A549 (cell line): ENCODE data around the gene MARK1. TPM values are rescaled to one million over a fixed set of nuclear protein-coding genes. Genes with fewer than 3 reads are reported as not detected.
"Not testable (repeated sequence)": the region's sequence is repeated elsewhere in the genome, so short reads cannot be mapped to it uniquely, and the experiment has no call there.

Source experiments
- ATAC-seq, 2 experiments: fragments of 200-7000 bp in 1 of 2; fragments of >200 bp in 1 of 2; cut with Nextera tagmentation in 1 of 2; cut with Tn5 transposase in 1 of 2; 3 replicates each; pipeline versions ENCODE4 v1.8.0 to v1.9.1; 2018 to 2020; ENCODE audit warnings: mild to moderate bottlenecking in 1 of 2, moderate library complexity in 1 of 2
- CTCF ChIA-PET: fragments of 300-600 bp; sonication (Branson Sonifier 250); formaldehyde crosslinking; extraction: SDS; loops from one replicate; lab custom pipeline; 2021; ENCODE audit warnings: antibody characterized with exemption, inconsistent platforms; lab: Yijun Ruan, JAX
- POLR2A ChIA-PET: fragments of 350-600 bp; formaldehyde crosslinking; extraction: SDS; loops from one replicate; lab custom pipeline; 2021; ENCODE audit warnings: antibody characterized with exemption, inconsistent platforms; lab: Yijun Ruan, JAX
- DNase-seq, 2 experiments: peaks; one replicate each; pipeline versions ENCODE4 v3.0.0 to v3.0.0-alpha.2; 2011 to 2016; ENCODE audit warnings: low read depth in 1 of 2, low spot score in 1 of 2
- FAIRE-seq: peaks from 2 replicates; lab custom pipeline; 2011; peaks lifted over from hg19 to GRCh38; lab: Jason Lieb, UNC
- H3K27ac ChIP-seq, 2 experiments: fragments of >200 bp; sonication (Bioruptor Twin); formaldehyde crosslinking; 3 replicates each; pipeline ENCODE4 v1.5.1; 2016 to 2017
- H3K4me1 ChIP-seq: fragments of >200 bp; sonication (Bioruptor Twin); formaldehyde crosslinking; 3 replicates; pipeline ENCODE4 v1.6.1; 2016
- H3K4me2 ChIP-seq: fragments of >200 bp; sonication (Bioruptor Twin); formaldehyde crosslinking; 3 replicates; pipeline ENCODE4 v1.6.1; 2016
- H3K4me3 ChIP-seq: fragments of >200 bp; sonication (Bioruptor Twin); formaldehyde crosslinking; 3 replicates; pipeline ENCODE4 v1.5.1; 2016
- H3K9me3 ChIP-seq: fragments of >200 bp; sonication (Bioruptor Twin); formaldehyde crosslinking; 3 replicates; pipeline ENCODE4 v1.6.1; 2016
- CBX8 ChIP-seq: fragments of 200-600 bp; sonication (generic); IDR thresholded peaks from 2 replicates; pipeline ENCODE4 v1.6.1; 2016
- EHF ChIP-seq: fragments of 250-450 bp; sonication (Bioruptor Pico); IDR thresholded peaks from 2 replicates; pipeline ENCODE4 v1.5.0; 2020; ENCODE audit warnings: mild to moderate bottlenecking
- FOSB ChIP-seq: fragments of 250-450 bp; sonication (Bioruptor Pico); IDR thresholded peaks from 2 replicates; pipeline ENCODE4 v1.5.0; 2020; ENCODE audit warnings: mild to moderate bottlenecking, moderate library complexity
- FOSL2 ChIP-seq, 2 experiments: fragments of 450-650 bp in 1 of 2; fragments of >200 bp in 1 of 2; sonication (Bioruptor Twin) in 1 of 2; formaldehyde crosslinking; IDR thresholded peaks; 2 replicates each; pipeline versions ENCODE4 v1.5.0 to v1.6.1; 2016 to 2020; ENCODE audit warnings: mild to moderate bottlenecking in 1 of 2, moderate library complexity in 1 of 2
- HMGXB4 ChIP-seq: fragments of 250-450 bp; sonication (Bioruptor Pico); IDR thresholded peaks from 2 replicates; pipeline ENCODE4 v1.5.0; 2021; ENCODE audit warnings: mild to moderate bottlenecking, moderate library complexity, borderline replicate concordance
- HOXA7 ChIP-seq: fragments of 250-450 bp; sonication (Bioruptor Pico); IDR thresholded peaks from 2 replicates; pipeline ENCODE4 v1.5.0; 2020; ENCODE audit warnings: mild to moderate bottlenecking, moderate library complexity
- HOXB13 ChIP-seq: fragments of 250-450 bp; sonication (Bioruptor Pico); IDR thresholded peaks from 2 replicates; pipeline ENCODE4 v1.5.0; 2020; ENCODE audit warnings: low read depth, mild to moderate bottlenecking, moderate library complexity
- KDM5A ChIP-seq: fragments of 200-600 bp; sonication (generic); IDR thresholded peaks from 2 replicates; pipeline ENCODE4 v1.6.1; 2016; ENCODE audit warnings: antibody characterized with exemption, mild to moderate bottlenecking
- POLR2AphosphoS2 ChIP-seq: conservative IDR thresholded peaks from 2 replicates; pipeline ENCODE4 v1.6.1; 2012; ENCODE audit warnings: low read length, improper control_type of control experiment, inconsistent platforms
- SMC3 ChIP-seq: fragments of >200 bp; sonication (Bioruptor Twin); formaldehyde crosslinking; IDR thresholded peaks from 3 replicates; pipeline ENCODE4 v1.6.1; 2018; ENCODE audit warnings: inconsistent platforms
- TFCP2L1 ChIP-seq: fragments of 250-450 bp; sonication (Bioruptor Pico); IDR thresholded peaks from 2 replicates; pipeline ENCODE4 v1.5.0; 2021; ENCODE audit warnings: mild to moderate bottlenecking
- WGBS: methylation state at CpG from one replicate; pipeline ENCODE4 v1.1.6; 2017; ENCODE audit errors: missing lambda C conversion rate; 5-methylcytosine and 5-hydroxymethylcytosine counted together
- polyA plus RNA-seq, 4 experiments: library from polyadenylated mRNA; depleted of rRNA in 3 of 4; stranded (reverse); fragments of >200 nt; fragmentation: RNase III in 1 of 4; extraction: RNeasy Plus Mini Kit Qiagen cat#74134 plus additional on column Dnase treatment in 1 of 4; gene quantifications; 2 replicates in 3 of 4; 3 replicates in 1 of 4; pipeline ENCODE4 v1.2.3, GENCODE V29; 2011 to 2017

MARK1 gene
- polyA plus RNA-seq, 2 of the 4 experiments (the other 2 are of a cell fraction) = 0.03 to 0.05 TPM

- ATAC-seq = no peak
- Histone ChIP-seq H3K9me3 (no peaks in the 10 kb centered on the region), H3K27ac (no peak overlapping the region), H3K4me2 (no peak overlapping the region), H3K4me1 (no peaks in the 10 kb centered on the region), H3K4me3 (no peak overlapping the region)
- DNase-seq = no peak
- no peak for TF ChIP-seq FOSB
- no peak for TF ChIP-seq CBX8
- TF ChIP-seq POLR2AphosphoS2 = no peak
- TF ChIP-seq HOXA7 (CRISPR knock-in tag) = no peak
- no peak for TF ChIP-seq EHF (CRISPR knock-in tag)
- no peak for TF ChIP-seq SMC3
- no peak for TF ChIP-seq FOSL2 (IDR thresholded peaks at IDR 0.05)
- no peak for TF ChIP-seq FOSL2 (CRISPR knock-in tag; IDR thresholded peaks at IDR 0.05)
- 52% methylated on average over 3 of the region's 3 CpGs for WGBS
- POLR2A ChIA-PET = no interaction called here
- CTCF ChIA-PET = no interaction called here
- no peak for FAIRE-seq
Observed at GRCh38 chr1:220604926-220605325, 77.0 kb downstream of the MARK1 start.

GRCh38 chr1:220605651-220606050 lies 77.7 kb downstream of the MARK1 start:
- FAIRE-seq, H3K4me2 ChIP-seq, H3K27ac ChIP-seq, H3K4me3 ChIP-seq, H3K4me1 ChIP-seq, DNase-seq, H3K9me3 ChIP-seq, CTCF ChIA-PET, ATAC-seq, POLR2A ChIA-PET: not testable (repeated sequence)
- 24% methylated on average over 3 of the region's 4 CpGs for WGBS

- POLR2A ChIA-PET, H3K9me3 ChIP-seq, H3K27ac ChIP-seq, H3K4me2 ChIP-seq, H3K4me3 ChIP-seq, ATAC-seq, FAIRE-seq, DNase-seq, H3K4me1 ChIP-seq: not testable (repeated sequence)
- CTCF ChIA-PET = interaction anchor here (0.9 kb wide), 1 partner anchor 11 kb away, joined by 3 read pairs; no protein-coding TSS in a partner anchor
- WGBS = 45% methylated on average over 11 of the region's 11 CpGs
Observed at GRCh38 chr1:220611100-220611499, 83.2 kb downstream of the MARK1 start.

- ChIA-PET POLR2A (no interaction called here), CTCF (interaction anchor here (0.8 to 1.8 kb wide), 2 partner anchors 74 to 160 kb away, joined by 3 to 4 read pairs; no protein-coding TSS in a partner anchor)
- H3K9me3 ChIP-seq = no peaks in the 10 kb centered on the region
- FAIRE-seq (no peak), DNase-seq (no peak), ATAC-seq (no peak)
- no peak overlapping the region for H3K27ac ChIP-seq
- no peak overlapping the region for H3K4me2 ChIP-seq
- no peaks in the 10 kb centered on the region for H3K4me1 ChIP-seq
- H3K4me3 ChIP-seq = no peak overlapping the region
- TF ChIP-seq TFCP2L1 (CRISPR knock-in tag) = no peak
Observed at GRCh38 chr1:220616836-220617235, 88.9 kb downstream of the MARK1 start.

- TF ChIP-seq HMGXB4 (CRISPR knock-in tag) = no peak
- no peak for TF ChIP-seq HOXB13 (CRISPR knock-in tag)
- no peak for TF ChIP-seq KDM5A
- ChIA-PET CTCF (no interaction called here), POLR2A (no interaction called here)
- H3K4me1 ChIP-seq = no peaks in the 10 kb centered on the region
- no peak overlapping the region for H3K27ac ChIP-seq
- DNase-seq (no peak), FAIRE-seq (no peak), ATAC-seq (no peak)
- H3K4me3 ChIP-seq = no peak overlapping the region
- H3K4me2 ChIP-seq = no peak overlapping the region
- H3K9me3 ChIP-seq = no peaks in the 10 kb centered on the region
- 41% methylated on average over 5 of the region's 5 CpGs for WGBS
Observed at GRCh38 chr1:220628431-220628830, 100.5 kb downstream of the MARK1 start.
